ENCODE results near the gene EHBP1.

- TF ChIP-seq EP300 (IDR thresholded peaks at IDR 0.05; ENCODE audit: borderline replicate concordance) (no peak), REST (IDR thresholded peaks at IDR 0.05; ENCODE audit: low read depth) (no peak)
Measured at GRCh38 chr2:62760555-62760954, 55.0 kb downstream of the EHBP1 start.
